Measurements from ENCODE around the gene RCOR1.
"Not testable (repeated sequence)": the region's sequence is repeated elsewhere in the genome, so short reads cannot be mapped to it uniquely, and the experiment has no call there.

The RCOR1 gene

DNA sequence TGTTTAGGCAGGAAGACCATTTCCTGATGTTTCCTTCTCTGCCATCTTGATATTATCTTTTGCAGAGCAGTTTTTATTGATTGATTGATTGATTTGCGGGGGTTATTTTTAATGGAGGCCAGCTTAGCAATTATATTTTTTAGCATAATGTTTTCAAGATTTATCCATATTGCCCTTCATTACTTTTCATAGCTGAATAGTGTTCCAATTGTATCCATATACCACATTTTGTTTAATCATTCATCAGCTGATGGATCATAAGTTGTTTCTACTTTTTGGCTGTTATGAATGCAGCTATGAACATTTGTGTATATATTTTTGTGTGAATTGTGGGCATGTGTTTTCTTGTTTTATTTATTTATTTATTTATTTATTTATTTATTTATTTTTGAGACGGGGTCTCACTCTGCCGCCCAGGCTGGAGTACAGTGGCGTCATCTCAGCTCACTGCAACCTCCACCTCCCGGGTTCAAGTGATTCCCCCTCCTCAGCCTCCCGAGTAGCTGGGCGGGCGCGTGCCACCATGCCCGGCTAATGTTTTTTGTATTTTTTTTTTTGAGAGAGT is 20.9 kb upstream of the RCOR1 start:
- no peak for DNase-seq

DNA sequence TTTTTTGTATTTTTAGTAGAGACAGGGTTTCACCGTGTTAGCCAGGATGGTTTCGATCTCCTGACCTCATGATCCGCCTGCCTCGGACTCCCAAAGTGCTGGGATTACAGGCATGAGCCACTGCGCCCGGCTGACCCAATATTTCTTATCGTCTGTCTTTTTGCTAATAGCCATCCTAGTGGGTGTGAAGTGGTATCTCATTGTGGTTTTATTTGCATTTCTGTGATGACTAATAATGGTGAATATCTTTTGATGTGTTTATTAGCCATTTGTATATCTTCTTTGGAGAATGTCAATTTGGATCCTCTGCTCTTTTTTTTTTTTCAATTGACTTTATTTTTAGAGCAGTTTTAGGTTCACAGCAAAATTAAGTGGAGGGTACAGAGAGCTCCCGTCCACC is 19.3 kb upstream of the RCOR1 start:
- DNase-seq = not testable (repeated sequence)

DNA sequence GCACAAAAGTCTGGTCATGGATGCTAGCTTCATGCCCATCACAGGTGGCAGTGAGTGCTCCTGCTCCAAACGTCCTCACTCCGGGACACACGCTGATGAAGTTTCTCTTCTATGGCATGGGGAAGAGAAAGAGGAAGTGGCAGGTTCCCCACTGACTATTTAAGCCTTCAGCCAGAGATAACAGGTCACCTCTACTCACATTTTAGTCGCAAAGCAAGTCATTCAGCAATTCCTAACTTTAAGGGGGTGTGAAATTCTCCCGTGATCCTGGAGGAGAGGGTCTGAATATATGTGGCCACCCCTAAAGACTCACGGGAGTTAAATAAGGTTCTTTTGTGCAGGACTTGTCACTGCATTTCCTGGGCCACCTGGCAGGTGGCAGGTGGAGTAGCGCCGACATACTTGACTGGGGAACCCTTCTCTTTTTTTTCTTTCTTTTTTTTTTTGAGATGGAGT is 18.8 kb upstream of the RCOR1 start:
- DNase-seq = no peak

DNA sequence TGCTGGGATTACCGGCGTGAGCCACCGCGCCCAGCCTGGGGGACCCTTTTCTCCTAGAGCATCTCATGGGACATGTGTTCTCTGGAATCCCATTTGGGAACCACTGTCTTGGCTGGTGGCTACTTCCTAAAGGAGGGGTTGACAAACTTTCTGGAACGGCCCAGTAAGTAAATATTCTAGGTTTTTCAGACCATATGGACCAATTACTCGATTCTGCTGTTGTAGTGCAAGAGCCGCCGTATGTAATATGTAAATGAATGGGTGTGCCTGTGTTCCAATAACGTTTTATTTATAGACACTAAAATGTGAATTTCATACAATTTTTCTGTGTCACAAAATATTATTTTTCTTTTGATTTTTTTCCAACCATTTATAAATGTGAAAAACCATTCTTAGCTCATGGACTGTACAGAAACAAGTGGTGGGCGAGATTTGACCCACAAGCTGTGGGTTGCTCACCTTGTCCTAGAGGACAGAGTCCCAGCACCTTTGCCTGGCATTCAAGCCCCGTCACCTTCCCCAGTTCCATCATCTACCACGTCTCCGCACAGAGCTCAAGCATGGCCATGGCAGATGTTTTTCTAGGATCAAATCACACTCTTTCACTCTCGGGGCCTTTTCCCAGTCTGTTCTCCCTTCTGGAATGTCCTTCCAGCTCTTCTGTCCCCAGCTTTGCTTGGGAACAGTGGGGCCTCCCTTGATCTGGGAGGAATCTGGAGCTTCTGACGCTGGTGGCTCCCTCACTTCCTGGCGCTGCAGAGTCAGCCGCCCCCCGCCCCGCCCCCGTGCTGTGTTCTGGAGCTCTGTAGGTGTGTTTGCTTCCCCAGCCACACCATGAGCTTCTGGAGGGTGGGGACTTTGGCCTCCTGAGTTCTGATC is 17.9 kb upstream of the RCOR1 start:
- no peak for DNase-seq

DNA sequence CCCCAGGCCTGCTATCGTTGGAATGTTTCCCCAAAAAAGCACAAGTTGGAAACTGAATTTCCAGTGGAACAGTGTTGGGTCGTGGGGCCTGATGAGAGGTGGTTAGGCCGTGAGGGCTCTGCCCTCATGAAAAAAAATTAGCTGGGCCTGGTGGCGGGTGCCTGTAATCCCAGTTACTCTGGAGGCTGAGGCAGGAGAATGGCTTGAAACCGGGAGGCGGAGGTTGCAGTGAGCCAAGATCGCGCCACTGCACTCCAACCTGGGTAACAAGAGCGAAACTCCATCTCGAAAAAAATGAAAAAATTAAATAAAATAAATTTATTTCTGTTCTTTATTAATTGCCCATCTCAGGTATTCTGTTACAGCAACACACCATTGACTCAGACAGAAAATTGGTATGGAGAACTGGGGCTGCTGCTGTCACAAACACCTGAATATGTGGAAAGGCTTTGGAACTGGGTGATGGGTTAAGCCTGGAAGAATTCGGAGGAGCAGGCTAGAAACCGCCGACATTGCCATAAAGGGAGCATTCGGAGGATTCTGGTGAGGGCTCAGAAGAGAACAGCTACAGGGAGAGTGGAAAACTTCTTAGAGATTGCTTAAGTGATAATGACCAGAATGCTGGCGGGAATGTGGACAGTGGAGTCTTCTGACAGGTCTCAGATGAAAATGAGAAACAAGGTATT is 17.1 kb upstream of the RCOR1 start:
- no peak for DNase-seq

DNA sequence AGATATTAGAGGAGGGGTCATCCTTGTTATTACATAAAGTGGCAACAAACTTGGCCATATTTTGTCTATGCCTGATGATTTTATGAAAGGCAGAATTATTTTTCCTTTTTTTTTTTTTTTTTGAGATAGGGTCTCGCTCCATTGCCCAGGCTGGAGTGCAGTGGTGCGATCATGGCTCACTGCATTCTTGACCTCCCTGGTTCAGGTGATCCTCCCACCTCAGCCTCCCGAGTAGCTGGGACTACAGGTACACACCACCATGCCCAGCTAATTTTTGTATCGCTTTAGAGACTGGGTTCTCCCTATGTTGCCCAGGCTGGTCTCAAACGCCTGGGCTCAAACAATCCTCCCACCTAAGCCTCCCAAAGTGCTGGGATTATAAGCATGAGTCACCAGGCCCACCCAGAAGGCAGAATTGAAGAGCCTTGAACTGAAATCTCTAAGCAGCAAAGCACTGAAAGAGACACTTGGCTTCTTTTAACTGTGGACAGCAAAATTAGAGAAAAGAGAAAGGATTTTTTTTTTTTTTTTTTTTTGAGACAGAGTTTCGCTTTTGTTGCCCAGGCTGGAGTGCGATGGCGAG is 16.5 kb upstream of the RCOR1 start:
- not testable (repeated sequence) for DNase-seq

DNA sequence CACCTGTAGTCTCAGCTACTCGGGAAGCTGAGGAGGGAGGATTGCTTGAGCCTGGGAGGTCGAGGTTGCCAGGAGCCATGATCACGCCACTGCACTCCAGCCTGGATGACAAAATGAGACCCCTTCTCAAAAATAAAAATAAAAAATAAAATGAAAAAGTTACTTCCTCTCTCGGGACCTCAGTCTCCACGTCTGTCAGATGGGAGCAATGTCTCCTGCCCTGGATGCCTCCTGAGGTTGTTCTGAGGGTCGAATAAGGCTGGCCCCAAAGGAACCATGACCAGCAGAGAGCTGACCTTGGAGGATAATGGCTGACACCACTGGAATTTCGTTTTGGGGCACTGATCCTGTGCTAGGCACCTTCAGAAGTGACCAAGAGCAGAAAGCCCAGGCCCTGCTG is 13.6 kb upstream of the RCOR1 start:
- DNase-seq = no peak

DNA sequence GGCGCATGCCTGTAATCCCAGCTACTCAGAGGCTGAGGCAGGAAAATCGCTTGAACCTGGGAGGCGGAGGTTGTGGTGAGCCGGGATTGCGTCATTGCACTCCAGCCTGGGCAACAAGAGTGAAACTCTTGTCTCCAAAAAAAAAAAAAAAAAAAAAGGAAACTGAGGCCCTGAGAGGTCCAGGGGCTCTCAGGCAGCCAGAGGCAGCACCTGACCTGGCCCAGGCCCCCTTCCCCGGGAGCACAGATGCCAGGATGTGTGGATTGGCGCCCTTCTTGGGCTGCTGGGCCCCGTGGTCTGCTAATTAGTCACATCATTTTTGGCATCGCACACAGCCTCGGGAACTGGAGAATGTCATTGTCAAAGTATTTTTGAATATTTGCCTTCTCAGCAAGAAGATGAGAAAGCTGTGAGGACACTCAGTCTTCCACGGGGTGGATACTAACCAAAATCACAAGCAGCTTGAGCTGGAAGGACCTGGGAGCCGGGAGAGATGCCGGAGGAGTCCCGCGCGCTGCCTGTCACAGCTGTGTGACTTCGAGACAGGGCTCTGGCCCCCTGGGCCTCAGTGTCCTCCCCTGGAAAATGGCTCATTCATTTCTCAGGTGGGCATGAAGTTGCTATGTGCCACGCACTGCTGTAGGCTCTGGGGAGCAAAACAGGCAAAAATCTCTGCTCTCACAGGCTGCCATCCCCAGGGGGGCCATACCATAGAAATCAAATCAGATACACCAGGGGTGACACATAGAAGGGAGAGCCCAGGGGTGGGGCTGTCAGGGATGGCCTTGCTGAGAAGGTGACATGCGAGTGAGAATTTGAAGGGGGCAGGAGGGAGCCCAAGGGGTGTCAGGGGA is 12.5 kb upstream of the RCOR1 start:
- DNase-seq = no peak

DNA sequence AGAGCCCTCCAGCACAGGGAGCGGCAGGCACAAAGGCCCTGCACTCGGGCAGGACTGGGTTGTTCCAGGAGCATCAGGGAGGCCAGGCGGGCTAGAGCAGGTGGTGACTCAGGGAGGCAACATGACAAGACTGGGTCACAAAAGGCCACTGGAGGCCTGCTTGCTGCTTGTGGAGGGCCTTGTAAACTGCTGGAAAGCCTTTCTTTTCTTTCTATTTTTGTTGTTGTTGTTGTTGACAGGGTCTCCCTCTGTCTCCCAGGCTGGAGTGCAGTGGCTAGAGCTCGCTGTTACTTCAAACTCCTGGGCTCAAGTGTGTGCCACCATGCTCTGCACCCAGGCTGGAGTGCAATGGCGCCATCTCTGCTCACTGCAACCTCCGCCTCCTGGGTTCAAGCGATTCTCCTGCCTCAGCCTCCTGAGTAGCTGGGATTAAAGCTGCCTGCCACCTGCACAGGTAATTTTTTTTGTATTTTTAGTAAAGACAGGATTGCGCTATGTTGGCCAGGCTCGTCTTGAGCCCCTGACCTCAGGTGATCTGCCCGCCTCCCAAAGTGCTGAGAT is 11.8 kb upstream of the RCOR1 start:
- no peak for DNase-seq

DNA sequence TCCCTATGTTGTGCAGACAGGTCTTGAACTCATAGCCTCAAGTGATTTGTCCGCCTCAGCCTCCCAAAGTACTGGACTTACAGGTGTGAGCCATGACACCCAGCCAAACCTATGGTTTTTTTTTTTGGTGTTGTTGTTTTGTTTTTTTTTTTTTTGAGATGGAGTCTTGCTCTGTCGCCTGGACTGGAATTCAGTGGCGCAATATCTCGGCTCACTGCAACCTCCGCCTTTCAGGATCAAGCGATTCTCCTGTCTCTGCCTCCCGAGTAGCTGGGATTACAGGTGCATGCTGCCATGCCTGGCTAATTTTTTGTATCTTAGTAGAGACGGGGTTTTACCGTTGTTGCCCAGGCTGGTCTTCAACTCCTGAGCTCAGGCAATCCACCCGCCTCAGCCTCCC is 11.3 kb upstream of the RCOR1 start:
- DNase-seq = no peak

DNA sequence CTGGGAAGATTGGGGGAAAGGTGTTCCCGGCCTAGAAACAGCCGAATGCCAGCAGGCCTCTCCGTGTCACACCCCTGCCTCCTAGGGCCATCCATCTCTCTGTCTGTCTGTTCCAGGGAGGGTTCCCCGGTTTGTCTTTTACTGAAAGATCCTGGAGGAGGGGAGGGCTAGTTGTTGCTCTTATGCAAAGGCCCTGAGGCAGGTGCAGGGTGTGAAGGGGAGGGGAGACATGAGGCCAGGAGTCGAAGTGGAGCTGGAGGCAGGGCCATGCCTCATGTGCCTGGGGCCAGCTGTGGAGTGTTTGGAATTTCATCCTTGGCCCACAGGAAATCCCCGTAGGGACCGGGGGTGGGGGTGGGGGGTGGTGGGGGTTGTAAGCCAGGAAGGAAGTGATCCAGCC is 8.7 kb upstream of the RCOR1 start:
- no peak for DNase-seq

DNA sequence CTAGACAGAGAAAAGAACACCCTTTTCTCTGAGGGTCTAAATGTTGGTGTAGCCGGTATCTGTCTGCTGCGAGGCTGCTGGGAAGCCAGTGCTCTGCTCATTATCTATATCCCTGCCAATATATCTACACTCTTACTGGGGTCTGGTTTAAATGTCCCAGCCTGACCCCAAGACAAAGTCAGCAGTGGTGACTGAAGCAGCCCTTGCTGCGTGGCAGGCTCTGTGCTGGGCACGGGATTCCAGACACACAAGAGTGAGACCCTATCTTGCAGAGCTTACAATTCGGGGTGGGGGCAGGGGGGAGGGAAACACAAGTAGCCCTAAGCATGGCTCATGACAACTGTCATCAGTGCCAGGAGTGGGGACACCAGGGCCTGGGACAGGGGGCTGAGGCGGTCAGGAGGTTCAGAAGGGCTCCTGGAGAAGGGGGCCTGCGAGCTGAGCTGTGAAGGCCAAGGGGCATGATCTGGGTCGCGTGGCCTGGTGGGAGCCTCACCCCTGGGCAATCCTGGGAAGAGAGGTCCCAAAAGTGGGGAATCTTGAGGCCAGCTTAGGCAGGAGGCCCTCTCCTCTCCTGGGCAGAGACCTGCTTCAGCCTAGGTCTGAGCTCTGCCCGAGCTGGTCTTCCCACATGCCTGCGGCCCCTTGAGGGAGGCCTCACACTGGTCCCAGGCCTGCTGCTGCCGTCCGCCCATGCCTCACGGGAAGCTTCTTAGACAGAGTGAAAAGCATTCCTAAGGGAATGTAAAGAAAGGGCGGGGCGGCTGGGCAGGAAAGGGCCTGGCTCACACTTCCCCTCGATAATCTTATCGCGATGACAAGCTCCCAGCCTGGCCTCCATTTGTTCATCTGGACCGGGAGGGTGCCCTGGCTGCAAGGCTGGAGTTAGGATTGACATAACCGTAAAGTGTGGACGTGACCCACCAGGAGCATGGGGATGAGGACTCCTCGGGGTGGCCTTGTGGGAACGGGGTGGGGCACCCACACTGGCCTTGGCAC is 7.3 kb upstream of the RCOR1 start:
- no peak for DNase-seq

DNA sequence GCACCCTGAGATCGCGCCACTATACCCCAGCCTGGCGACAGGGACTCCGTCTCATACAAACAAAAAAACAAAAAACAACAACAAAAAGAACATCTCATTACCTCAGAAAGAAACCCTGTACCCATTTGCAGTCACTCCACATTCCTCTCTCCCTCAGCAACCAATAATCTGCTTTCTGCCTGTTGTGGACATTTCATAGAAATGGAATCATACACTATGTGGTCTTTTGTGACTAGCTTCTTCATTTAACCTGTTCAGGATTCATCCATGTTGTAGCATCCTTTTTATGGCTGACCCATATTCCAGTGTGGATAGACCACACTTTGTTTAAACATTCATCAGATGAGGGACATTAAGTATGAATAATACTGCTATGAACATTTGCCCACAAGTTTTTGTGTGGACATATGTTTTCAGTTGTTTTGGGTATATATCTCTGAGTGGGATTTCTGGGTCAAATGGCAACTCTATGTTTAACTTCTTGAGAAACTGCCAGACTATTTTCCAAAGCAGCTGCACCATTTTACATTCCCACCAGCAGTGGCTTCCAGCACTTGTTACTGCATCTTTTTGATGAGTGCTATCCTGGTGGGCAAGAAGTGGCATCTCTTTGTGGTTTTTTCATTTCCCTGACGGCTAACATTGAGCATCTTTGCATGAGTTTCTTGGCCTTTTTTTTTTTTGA is 5.9 kb upstream of the RCOR1 start:
- DNase-seq = no peak

DNA sequence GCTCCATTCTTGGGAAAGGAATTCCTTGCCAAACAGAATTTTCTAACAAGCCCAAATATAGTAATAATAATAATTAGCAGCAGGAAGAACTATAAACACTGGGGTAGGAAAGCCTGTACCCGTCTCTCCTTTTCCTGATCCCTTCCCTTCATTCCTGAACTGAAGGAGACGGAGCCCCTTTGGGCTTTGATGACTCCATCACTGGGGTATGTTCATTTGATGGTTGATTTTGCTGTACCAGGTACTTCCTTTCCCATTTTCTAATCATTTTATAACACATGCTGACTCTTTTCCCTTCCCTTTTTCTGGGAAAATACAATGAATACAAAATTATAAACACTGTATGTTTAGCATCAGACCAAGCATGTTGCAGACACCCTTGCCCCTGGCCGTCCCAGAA is 3.6 kb upstream of the RCOR1 start:
- DNase-seq = no peak

DNA sequence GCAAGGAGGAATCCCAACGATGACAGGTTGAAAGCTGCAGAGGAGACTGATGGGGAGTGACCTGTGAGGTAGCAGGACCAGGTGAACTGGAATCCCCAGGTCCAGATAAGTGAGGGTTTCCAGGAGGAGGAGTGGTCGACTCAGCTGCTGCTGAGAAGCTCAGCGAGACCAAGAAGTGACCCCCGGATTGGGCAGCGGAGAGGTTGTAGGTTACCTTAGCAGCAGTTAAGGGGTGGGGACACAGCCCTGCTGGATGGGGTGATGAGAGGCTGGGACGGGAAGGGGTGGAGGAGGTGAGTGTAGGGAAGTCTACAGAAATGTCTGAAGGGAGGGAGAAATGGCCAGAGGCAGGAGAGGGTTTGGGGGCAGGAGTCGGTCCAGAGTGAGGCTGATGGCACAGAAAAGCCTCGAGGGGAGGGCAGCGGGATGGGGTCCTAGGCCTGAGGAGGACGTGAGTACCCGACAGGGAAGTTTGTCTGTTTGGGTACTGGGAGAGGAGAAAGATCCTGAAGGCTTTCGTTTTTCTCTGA is 2.6 kb upstream of the RCOR1 start:
- no peak for DNase-seq

DNA sequence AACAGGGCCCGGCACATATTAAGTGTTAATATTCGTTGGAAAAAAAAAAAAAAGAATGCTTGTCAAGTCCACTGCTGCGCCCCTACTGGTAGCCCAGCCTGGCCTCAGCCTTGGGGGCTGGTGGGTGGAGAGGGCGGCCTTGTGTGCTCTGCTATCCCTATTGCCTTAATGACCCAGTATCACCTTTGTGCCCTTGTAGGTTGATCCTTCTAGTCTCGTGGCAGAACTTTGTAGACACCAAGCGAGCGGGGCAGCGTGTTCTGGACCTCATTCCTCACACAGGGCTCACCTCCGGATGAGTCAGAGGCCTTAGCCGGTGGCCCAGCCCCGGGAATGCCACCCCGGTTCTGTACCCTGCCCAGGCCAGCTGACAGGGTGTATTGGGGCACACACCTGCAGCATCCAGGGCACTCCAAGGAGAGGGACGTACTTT is 1.8 kb upstream of the RCOR1 start:
- DNase-seq = no peak

DNA sequence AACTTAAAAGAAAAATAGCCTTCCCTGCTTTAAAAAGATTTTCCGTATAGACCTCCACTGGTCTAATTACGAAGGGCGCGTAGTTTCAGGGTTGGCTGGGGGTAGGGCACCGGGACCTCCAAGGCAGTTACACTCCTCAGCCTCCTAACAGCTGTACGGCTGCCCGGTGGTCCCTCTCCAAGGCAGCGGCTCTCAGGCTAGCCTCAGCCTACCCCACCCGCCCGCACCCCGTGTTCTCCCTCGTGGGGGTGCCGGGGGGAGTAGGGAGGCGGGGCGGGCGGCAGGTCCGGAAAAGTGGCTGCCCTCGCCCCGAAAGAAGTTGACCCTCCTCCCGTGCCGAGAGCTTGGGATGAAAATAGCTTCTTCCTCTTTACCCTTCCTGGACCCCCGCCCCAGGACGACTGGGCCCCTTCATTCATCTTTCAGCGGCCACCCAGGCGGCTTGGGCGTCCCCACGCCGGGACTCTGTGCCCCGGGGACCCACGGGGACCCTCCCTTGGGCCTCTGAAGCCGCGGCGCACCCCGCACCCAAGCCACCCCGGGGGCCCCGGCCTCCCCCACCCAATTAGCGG is 991 bp upstream of the RCOR1 start:
- no peak for DNase-seq

DNA sequence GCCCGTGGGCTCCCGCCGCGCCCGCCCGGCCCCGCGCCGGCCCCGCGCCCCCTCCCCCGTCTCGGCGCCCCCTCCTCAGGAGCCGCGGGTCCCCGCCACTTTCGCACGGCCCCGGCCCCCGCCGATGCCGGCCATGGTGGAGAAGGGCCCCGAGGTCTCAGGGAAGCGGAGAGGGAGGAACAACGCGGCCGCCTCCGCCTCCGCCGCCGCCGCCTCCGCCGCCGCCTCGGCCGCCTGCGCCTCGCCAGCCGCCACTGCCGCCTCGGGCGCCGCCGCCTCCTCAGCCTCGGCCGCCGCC is 263 bp downstream of the RCOR1 start:
- DNase-seq = no peak

DNA sequence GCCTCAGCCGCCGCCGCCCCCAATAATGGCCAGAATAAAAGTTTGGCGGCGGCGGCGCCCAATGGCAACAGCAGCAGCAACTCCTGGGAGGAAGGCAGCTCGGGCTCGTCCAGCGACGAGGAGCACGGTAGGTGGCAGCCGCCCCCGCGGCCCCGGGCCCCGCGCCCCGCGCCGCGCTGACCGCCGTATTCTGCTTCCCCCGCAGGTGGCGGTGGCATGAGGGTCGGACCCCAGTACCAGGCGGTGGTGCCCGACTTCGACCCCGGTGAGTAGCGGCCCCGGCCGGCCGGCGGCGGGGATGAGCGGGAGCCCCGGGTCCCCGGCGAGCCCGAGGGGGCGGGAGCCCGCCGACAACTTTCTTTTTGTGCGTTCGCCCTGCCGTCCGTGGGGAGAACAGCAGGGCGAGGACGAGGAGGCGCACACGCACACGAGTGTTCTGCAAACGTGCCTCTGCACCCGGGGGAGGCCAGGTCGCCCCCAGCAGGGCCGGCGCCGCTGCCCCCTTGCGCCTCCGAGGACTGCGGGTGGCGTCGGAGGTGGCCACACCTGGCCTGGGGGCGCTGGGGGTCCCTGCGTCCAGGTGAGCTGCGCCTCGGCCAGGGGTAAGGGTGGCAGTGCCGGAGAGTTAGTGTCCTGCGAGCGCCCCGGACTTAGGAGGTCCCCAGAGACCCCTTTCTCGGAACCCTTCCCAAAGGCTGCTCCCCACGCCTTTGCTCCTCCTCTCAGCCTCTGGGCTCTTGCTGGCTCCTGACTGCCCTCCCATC is 794 bp downstream of the RCOR1 start:
- DNase-seq = peak; percentile 52

Measured in stimulated activated naive CD4-positive, alpha-beta T cell treated with Interleukin-2 at 50 U/mL for 16 hours (primary cell).